Mucosa of rectum (tissue), 2 donors: ENCODE data around the gene ALDH1A2.

Experiments
- H3K27ac ChIP-seq, 2 donors: one replicate each; pipeline ENCODE4 v1.7.0; 2013; ENCODE audit warnings: inconsistent platforms in 2 of 2, low read depth in 2 of 2, low read length in 2 of 2
- H3K27me3 ChIP-seq, 2 donors: one replicate each; pipeline ENCODE4 v1.7.0; 2013; ENCODE audit warnings: low read length in 2 of 2; ENCODE audit not compliant: control insufficient read depth in 2 of 2, insufficient read depth in 2 of 2
- H3K36me3 ChIP-seq, 2 donors: one replicate each; pipeline ENCODE4 v1.7.0; 2013; ENCODE audit warnings: low read length in 2 of 2; ENCODE audit not compliant: control insufficient read depth in 2 of 2, insufficient read depth in 2 of 2
- H3K4me1 ChIP-seq, 2 donors: one replicate each; pipeline ENCODE4 v1.7.0; 2013; ENCODE audit warnings: low read length in 2 of 2, mild to moderate bottlenecking in 1 of 2; ENCODE audit not compliant: control insufficient read depth in 2 of 2, insufficient read depth in 2 of 2
- H3K4me3 ChIP-seq, 2 donors: one replicate each; pipeline ENCODE4 v1.7.0; 2013; ENCODE audit warnings: low read length in 2 of 2
- H3K9ac ChIP-seq, 2 donors: one replicate each; pipeline ENCODE4 v1.7.0; 2013; ENCODE audit warnings: low read length in 2 of 2, low read depth in 1 of 2, mild to moderate bottlenecking in 1 of 2
- H3K9me3 ChIP-seq, 2 donors: one replicate each; pipeline ENCODE4 v1.7.0; 2013; ENCODE audit warnings: low read length in 2 of 2; ENCODE audit not compliant: control insufficient read depth in 2 of 2
- donor health status: healthy.
- donor health status: Normal muscosa, but diverticular disease.

ALDH1A2 gene

DNA sequence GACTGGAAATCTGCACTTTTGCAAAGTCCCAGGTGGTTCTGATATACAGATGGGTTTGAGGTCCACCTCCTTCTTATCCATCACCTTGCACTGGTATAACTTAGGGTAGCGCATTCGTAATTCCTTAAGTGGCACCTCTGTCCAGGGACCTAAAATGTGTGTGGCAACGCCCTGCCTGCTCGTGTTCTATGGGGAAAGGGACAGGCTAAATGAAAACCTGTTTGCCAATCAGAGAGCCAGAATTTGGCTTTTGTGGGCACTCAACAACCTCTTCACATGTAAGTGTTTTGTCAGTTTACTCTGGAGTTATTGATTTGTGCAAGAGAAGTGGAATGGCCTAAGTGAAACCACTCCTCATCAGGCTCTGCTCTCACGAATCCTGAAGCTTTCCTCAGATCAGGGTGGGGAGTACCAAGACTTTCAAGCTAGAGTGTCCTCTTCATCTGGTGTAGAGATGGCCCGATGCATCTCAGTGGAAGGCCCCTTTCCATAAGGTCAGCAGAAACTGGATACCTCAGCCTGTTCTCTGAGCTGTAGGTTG is 138.3 kb downstream of the ALDH1A2 start:
- Histone ChIP-seq H3K9ac (no peak overlapping the region), H3K4me1 (peaks cover 18 to 30% of the 10 kb centered on the region in 2 donors), H3K36me3 (no peaks in the 10 kb centered on the region), H3K27me3 (no peaks in the 10 kb centered on the region), H3K4me3 (no peak overlapping the region), H3K9me3 (no peaks in the 10 kb centered on the region), H3K27ac (no peak overlapping the region)

DNA sequence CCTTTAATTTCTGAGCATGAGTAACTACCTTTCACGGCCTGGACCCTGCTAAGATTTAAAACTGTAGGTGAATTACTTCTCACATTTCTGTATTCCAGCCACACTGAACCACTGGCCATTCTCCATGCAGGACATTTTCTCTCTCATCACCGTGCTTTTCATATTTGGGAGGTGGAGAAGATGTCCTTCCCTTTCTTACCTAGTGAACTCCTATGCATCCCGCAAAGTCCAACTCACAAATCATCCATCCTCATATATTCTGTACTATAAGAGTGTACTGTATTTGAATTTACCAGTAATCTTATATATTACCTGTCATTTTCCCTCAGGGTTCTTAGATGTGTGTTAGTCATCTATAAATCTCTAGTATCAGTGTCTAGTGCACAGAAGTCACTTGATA is 139.9 kb downstream of the ALDH1A2 start:
- H3K27me3 ChIP-seq: no peaks in the 10 kb centered on the region
- H3K9me3 ChIP-seq: no peaks in the 10 kb centered on the region

DNA sequence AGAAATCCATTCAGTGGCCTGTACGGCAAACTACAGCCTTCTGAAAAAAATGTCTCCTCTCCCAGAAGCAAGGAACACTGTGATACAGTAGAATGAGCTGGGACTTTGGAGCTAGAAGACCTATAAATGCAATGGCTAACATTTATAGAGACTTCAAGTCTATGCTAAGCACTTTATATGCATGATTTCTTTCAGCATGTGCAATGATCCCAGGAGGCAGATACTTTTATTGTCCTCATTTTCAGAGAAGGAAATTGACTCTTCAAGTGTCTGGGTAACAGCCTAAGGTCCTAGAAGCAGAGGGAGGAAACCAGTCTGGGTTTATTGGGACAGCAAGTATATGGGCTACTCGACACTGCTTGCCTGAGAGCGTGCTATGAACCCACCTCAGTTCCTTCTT is 140.9 kb downstream of the ALDH1A2 start:
- Histone ChIP-seq H3K9ac (no peak overlapping the region), H3K27me3 (peaks cover 0 to 2% of the 10 kb centered on the region in 2 donors), H3K4me1 (peaks cover 18 to 40% of the 10 kb centered on the region in 2 donors), H3K36me3 (no peaks in the 10 kb centered on the region), H3K4me3 (peak overlapping the region in 1 of 2 donors; percentile 18), H3K27ac (peak overlapping the region; percentile 63 to 79), H3K9me3 (no peaks in the 10 kb centered on the region)

More for the DNA sequence above, 139.9 kb downstream of the ALDH1A2 start:
- Histone ChIP-seq H3K9ac (no peak overlapping the region), H3K4me1 (peaks cover 18 to 32% of the 10 kb centered on the region in 2 donors), H3K36me3 (no peaks in the 10 kb centered on the region), H3K27ac (no peak overlapping the region), H3K4me3 (no peak overlapping the region)

DNA sequence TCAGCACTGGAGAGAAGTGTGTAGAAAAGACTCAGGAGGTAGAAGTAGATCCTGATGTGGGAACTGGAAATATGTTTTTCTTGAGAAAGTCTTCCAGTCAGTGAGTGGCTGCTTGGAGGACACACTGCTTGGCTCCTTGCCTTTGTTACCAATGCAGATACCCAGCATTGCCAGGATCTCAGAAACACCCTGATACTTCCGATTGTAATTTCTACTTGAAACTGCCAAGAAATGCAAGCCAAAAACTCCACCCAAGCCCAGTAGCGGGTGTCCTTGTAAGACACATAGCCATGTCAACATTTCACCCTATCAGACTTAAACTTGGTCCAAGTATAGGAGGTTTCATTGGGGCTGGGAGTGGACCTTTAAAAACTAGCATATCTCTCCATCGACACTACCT is 141.8 kb downstream of the ALDH1A2 start:
- Histone ChIP-seq H3K4me1 (peaks cover 18 to 41% of the 10 kb centered on the region in 2 donors), H3K4me3 (no peak overlapping the region), H3K9ac (no peak overlapping the region), H3K27ac (peak overlapping the region; percentile 11 to 61), H3K9me3 (no peaks in the 10 kb centered on the region), H3K27me3 (peaks cover 0 to 2% of the 10 kb centered on the region in 2 donors), H3K36me3 (no peaks in the 10 kb centered on the region)

DNA sequence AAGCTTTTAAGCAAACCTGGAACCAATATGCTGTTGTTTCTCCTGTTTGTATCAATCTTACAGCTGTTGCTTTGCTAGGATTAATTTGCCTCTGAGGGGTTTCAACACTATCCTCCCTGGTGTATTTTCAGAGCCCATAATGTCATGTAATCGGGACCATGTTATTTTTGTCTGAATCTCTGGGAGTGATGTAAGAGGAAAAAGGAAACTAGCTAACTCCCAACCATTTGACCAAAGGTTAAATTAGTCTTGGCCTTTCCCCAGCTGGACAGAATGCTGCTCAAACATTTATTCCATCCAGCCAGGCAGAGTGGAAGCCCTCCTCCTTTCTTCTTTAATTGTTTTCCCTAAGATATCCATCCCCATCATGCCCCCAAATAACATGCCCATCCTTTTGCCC is 142.2 kb downstream of the ALDH1A2 start:
- Histone ChIP-seq H3K9me3 (no peaks in the 10 kb centered on the region), H3K4me3 (peak overlapping the region in 1 of 2 donors; percentile 10), H3K9ac (no peak overlapping the region), H3K27me3 (peaks cover 0 to 2% of the 10 kb centered on the region in 2 donors), H3K36me3 (no peaks in the 10 kb centered on the region), H3K27ac (peak overlapping the region; percentile 19 to 61), H3K4me1 (peaks cover 18 to 41% of the 10 kb centered on the region in 2 donors)

DNA sequence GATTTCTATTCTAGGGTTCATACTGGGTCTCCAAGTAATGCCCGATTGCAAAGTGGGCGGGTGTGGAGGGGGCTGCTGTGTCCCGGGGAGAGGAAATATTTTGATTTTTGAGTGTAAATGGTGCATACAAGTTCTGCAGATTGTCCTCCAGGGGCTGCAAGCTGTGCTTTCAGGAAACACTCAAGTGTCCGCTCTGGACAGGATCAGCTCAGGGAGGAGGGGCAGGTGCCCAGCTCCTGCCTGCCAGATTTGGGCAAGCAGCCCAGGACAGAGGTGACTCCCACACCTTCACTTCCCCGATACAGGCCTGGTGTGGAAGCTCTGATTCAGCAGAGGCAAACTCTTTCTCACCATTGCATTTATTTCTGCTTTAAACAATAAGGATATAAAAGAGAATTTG is 142.7 kb downstream of the ALDH1A2 start:
- H3K27ac ChIP-seq: peak overlapping the region; percentile 19 to 61
- no peaks in the 10 kb centered on the region for H3K9me3 ChIP-seq
- H3K4me3 ChIP-seq: no peak overlapping the region
- H3K9ac ChIP-seq: no peak overlapping the region
- no peaks in the 10 kb centered on the region for H3K36me3 ChIP-seq
- H3K27me3 ChIP-seq: peaks cover 0 to 2% of the 10 kb centered on the region in 2 donors
- H3K4me1 ChIP-seq: peaks cover 18 to 41% of the 10 kb centered on the region in 2 donors

DNA sequence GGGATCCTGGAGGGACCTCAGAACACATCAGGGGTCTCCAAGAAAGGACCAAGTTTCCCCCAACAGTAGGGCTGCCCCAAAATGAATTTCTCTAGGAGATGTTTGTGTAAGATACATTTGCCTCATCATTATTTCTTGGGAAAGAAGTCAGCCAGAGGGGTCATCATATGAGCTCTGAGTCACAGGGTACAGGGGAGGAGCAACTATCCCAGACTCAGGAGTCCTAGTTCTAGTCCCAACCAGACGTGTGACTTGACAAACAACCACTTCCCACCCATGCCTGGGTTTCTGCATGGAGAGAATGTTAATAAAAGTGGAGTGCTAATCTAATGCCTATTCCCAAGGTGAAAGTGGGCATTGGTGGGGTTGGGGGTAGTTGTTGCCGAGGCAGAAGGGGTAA is 144.1 kb downstream of the ALDH1A2 start:
- Histone ChIP-seq H3K4me1 (peaks cover 18 to 41% of the 10 kb centered on the region in 2 donors), H3K27ac (no peak overlapping the region), H3K36me3 (no peaks in the 10 kb centered on the region), H3K9me3 (no peaks in the 10 kb centered on the region), H3K27me3 (peaks cover 0 to 2% of the 10 kb centered on the region in 2 donors), H3K9ac (no peak overlapping the region), H3K4me3 (no peak overlapping the region)

DNA sequence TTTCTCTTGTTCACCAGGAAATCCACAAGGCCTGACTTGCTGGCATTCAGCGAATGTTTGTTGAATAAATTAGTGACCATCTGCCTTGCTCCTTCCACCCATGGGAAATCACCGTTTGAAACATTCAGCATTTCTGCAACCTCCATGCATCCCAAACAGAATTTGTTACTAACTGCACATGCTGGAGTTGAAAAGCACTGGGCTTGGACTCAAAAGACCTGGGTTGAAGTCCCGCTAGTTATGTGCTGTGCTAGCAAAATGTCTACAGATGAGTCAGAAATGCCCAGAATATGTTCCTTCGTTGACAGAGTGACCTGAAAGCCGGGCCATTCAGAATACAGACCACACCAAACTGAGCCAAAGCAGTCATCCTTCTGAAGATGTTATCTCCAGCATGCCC is 144.6 kb downstream of the ALDH1A2 start:
- no peak overlapping the region for H3K9ac ChIP-seq
- H3K9me3 ChIP-seq: no peaks in the 10 kb centered on the region
- no peak overlapping the region for H3K4me3 ChIP-seq
- H3K36me3 ChIP-seq: no peaks in the 10 kb centered on the region
- peaks cover 18 to 41% of the 10 kb centered on the region in 2 donors for H3K4me1 ChIP-seq
- no peak overlapping the region for H3K27ac ChIP-seq
- H3K27me3 ChIP-seq: peaks cover 0 to 2% of the 10 kb centered on the region in 2 donors

DNA sequence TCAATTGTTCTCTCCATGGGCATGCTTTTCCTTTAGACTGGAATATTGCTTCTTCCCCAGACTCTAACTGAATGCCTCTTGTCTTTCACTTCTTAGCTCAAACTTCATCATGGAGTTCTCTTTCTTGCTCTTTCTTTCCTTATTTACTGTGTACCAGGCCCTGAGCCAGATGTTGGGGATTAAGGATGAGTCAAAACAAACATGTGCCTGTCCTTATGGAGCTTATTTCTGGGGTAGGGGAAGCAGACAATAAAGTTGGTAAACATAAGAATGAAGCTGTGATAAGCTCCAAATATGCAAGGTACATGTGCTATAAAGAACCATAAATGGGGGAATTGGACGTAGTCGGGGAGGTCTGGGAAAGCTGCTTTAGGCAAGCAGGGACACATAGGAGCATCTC is 145.8 kb downstream of the ALDH1A2 start:
- Histone ChIP-seq H3K4me1 (peaks cover 13 to 33% of the 10 kb centered on the region in 2 donors), H3K9me3 (no peaks in the 10 kb centered on the region), H3K27me3 (peaks cover 0 to 2% of the 10 kb centered on the region in 2 donors), H3K4me3 (no peak overlapping the region), H3K9ac (no peak overlapping the region), H3K27ac (no peak overlapping the region), H3K36me3 (no peaks in the 10 kb centered on the region)

DNA sequence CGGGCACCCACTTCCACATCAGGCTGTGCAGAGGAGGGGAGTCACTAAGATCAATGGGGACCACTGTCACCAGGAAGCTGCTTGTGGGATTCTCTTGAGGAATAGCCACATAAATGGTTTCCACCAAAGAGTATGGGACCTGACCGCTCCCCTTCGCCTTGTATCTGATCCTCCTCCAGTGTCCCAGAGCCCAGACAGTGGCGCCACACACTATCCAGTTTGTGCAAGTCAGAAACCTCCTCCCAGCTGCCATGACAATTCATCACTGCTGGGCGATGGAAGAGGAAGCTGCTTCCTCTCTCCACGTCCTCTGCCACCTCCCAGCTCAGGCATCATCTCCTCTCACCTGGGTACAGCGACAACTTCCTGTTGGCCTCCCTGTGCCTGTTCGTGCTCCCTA is 147.5 kb downstream of the ALDH1A2 start:
- Histone ChIP-seq H3K27ac (no peak overlapping the region), H3K9me3 (no peaks in the 10 kb centered on the region), H3K36me3 (no peaks in the 10 kb centered on the region), H3K27me3 (peaks cover 0 to 2% of the 10 kb centered on the region in 2 donors), H3K4me3 (no peak overlapping the region), H3K4me1 (peaks cover 2 to 25% of the 10 kb centered on the region in 2 donors), H3K9ac (no peak overlapping the region)
